NCI-H510A (cell line): Measurements from ENCODE around the gene DIAPH2.

Source experiments
- DNase-seq: peaks from one replicate; lab custom pipeline; 2025; lab: John Stamatoyannopoulos, UW

The DIAPH2 gene

GRCh38 chrX:97309487-97310116, 625.0 kb downstream of the DIAPH2 start:
- no peak for DNase-seq

GRCh38 chrX:97310373-97310772, 625.7 kb downstream of the DIAPH2 start:
- DNase-seq = no peak

GRCh38 chrX:97311066-97311778, 626.6 kb downstream of the DIAPH2 start:
- no peak for DNase-seq

GRCh38 chrX:97314345-97314744, 629.7 kb downstream of the DIAPH2 start:
- no peak for DNase-seq

- DNase-seq = no peak
These were observed 631.3 kb downstream of the DIAPH2 start for GRCh38 chrX:97315939-97316338.

- no peak for DNase-seq
These were observed 635.7 kb downstream of the DIAPH2 start for GRCh38 chrX:97320305-97320704.

GRCh38 chrX:97322401-97322800, 637.8 kb downstream of the DIAPH2 start:
- no peak for DNase-seq

- no peak for DNase-seq
These were observed 641.8 kb downstream of the DIAPH2 start for GRCh38 chrX:97326456-97326855.

- no peak for DNase-seq
These were observed 644.3 kb downstream of the DIAPH2 start for GRCh38 chrX:97328853-97329390.

- DNase-seq = no peak
These were observed 645.5 kb downstream of the DIAPH2 start for GRCh38 chrX:97330151-97330550.

GRCh38 chrX:97332963-97333362, 648.3 kb downstream of the DIAPH2 start:
- no peak for DNase-seq

- no peak for DNase-seq
These were observed 650.2 kb downstream of the DIAPH2 start for GRCh38 chrX:97334850-97335249.

GRCh38 chrX:97344724-97345123, 660.1 kb downstream of the DIAPH2 start:
- no peak for DNase-seq

- DNase-seq = no peak
These were observed 674.3 kb downstream of the DIAPH2 start for GRCh38 chrX:97358941-97359340.

GRCh38 chrX:97363843-97364242, 679.2 kb downstream of the DIAPH2 start:
- no peak for DNase-seq

GRCh38 chrX:97366237-97366636, 681.6 kb downstream of the DIAPH2 start:
- DNase-seq = no peak

- no peak for DNase-seq
These were observed 682.5 kb downstream of the DIAPH2 start for GRCh38 chrX:97367125-97367524.

- no peak for DNase-seq
These were observed 685.3 kb downstream of the DIAPH2 start for GRCh38 chrX:97369947-97370346.

- peak; percentile 4 for DNase-seq
These were observed 687.5 kb downstream of the DIAPH2 start for GRCh38 chrX:97372001-97372766.

GRCh38 chrX:97374266-97374665, 689.6 kb downstream of the DIAPH2 start:
- no peak for DNase-seq

- DNase-seq = no peak
These were observed 695.6 kb downstream of the DIAPH2 start for GRCh38 chrX:97380200-97380599.

GRCh38 chrX:97384685-97385084, 700.0 kb downstream of the DIAPH2 start:
- no peak for DNase-seq

- DNase-seq = no peak
These were observed 702.4 kb downstream of the DIAPH2 start for GRCh38 chrX:97387004-97387403.
